H9 (cell line): ENCODE results near the gene CHMP6. TPM values are rescaled to one million over a fixed set of nuclear protein-coding genes. Genes with fewer than 3 reads are reported as not detected.

Experiments used
- DNase-seq: peaks from one replicate; pipeline ENCODE4 v3.0.0-alpha.2; 2017
- H2AFZ ChIP-seq: one replicate; pipeline ENCODE4 v1.6.1; 2013; ENCODE audit warnings: mild to moderate bottlenecking, low read length, control low read depth, moderate library complexity
- H2AK5ac ChIP-seq: 2 replicates; pipeline ENCODE4 v1.6.1; 2013; ENCODE audit warnings: low read length, control low read depth, mixed read lengths; ENCODE audit not compliant: insufficient read length
- H2BK120ac ChIP-seq: one replicate; pipeline ENCODE4 v1.6.1; 2013; ENCODE audit warnings: low read depth, mild to moderate bottlenecking, low read length, control low read depth, inconsistent platforms; ENCODE audit not compliant: poor library complexity, severe bottlenecking
- H2BK12ac ChIP-seq: 2 replicates; pipeline ENCODE4 v1.6.1; 2013; ENCODE audit warnings: low read length, control low read depth, mixed read lengths, low read depth; ENCODE audit not compliant: insufficient read length
- H2BK15ac ChIP-seq: 2 replicates; pipeline ENCODE4 v1.6.1; 2013; ENCODE audit warnings: low read depth, low read length, control low read depth
- H2BK20ac ChIP-seq: one replicate; pipeline ENCODE4 v1.6.1; 2013; ENCODE audit warnings: low read depth, mild to moderate bottlenecking, low read length, control low read depth, inconsistent platforms; ENCODE audit not compliant: poor library complexity, severe bottlenecking
- H2BK5ac ChIP-seq: 2 replicates; pipeline ENCODE4 v1.6.1; 2013; ENCODE audit warnings: low read length, control low read depth, mixed read lengths; ENCODE audit not compliant: insufficient read length
- H3K14ac ChIP-seq: 2 replicates; pipeline ENCODE4 v1.6.1; 2013; ENCODE audit warnings: low read length, control low read depth; ENCODE audit not compliant: insufficient read depth
- H3K18ac ChIP-seq: 2 replicates; pipeline ENCODE4 v1.6.1; 2013; ENCODE audit warnings: low read depth, mild to moderate bottlenecking, mixed read lengths, low read length, control low read depth; ENCODE audit not compliant: insufficient read length
- H3K23ac ChIP-seq: 2 replicates; pipeline ENCODE4 v1.6.1; 2013; ENCODE audit warnings: low read length, control low read depth, mixed read lengths, low read depth; ENCODE audit not compliant: insufficient read length
- H3K23me2 ChIP-seq: 2 replicates; pipeline ENCODE4 v1.6.1; 2013; ENCODE audit warnings: low read depth, mild to moderate bottlenecking, mixed read lengths, low read length, control low read depth; ENCODE audit not compliant: insufficient read length, poor library complexity, severe bottlenecking
- H3K27ac ChIP-seq: 2 replicates; pipeline ENCODE4 v1.5.1; 2013; ENCODE audit warnings: low read length, control low read depth, mixed read lengths, low read depth; ENCODE audit not compliant: insufficient read length
- H3K27me3 ChIP-seq: 2 replicates; pipeline ENCODE4 v1.6.1; 2013; ENCODE audit warnings: low read length, control low read depth, inconsistent platforms; ENCODE audit not compliant: insufficient read depth
- H3K4ac ChIP-seq: 2 replicates; pipeline ENCODE4 v1.6.1; 2013; ENCODE audit warnings: low read depth, mild to moderate bottlenecking, control low read depth, inconsistent platforms, low read length, moderate library complexity
- H3K4me1 ChIP-seq: 2 replicates; pipeline ENCODE4 v1.6.1; 2013; ENCODE audit warnings: low read length, control low read depth, inconsistent platforms; ENCODE audit not compliant: insufficient read depth
- H3K4me2 ChIP-seq: 2 replicates; pipeline ENCODE4 v1.6.1; 2013; ENCODE audit warnings: low read length, control low read depth, mixed read lengths; ENCODE audit not compliant: insufficient read length, insufficient read depth
- H3K56ac ChIP-seq: 2 replicates; pipeline ENCODE4 v1.6.1; 2013; ENCODE audit warnings: low read depth, mild to moderate bottlenecking, mixed read lengths, low read length, control low read depth; ENCODE audit not compliant: insufficient read length
- H3K79me1 ChIP-seq: 2 replicates; pipeline ENCODE4 v1.6.1; 2013; ENCODE audit warnings: low read depth, mild to moderate bottlenecking, moderate library complexity, low read length, control low read depth, inconsistent platforms; ENCODE audit not compliant: insufficient read depth, poor library complexity, severe bottlenecking
- H3K79me2 ChIP-seq: 2 replicates; pipeline ENCODE4 v1.6.1; 2013; ENCODE audit warnings: low read length, control low read depth, inconsistent platforms; ENCODE audit not compliant: insufficient read depth
- H3K9ac ChIP-seq: 2 replicates; pipeline ENCODE4 v1.6.1; 2013; ENCODE audit warnings: low read length, control low read depth, mixed read lengths; ENCODE audit not compliant: insufficient read length; ENCODE audit errors: extremely low read depth
- H3K9me3 ChIP-seq: one replicate; pipeline ENCODE4 v1.6.1; 2013; ENCODE audit warnings: low read depth, low read length, inconsistent platforms; ENCODE audit not compliant: control insufficient read depth
- H3T11ph ChIP-seq: one replicate; pipeline ENCODE4 v1.6.1; 2013; ENCODE audit warnings: mild to moderate bottlenecking, low read length, control low read depth, inconsistent platforms
- H4K20me1 ChIP-seq: one replicate; pipeline ENCODE4 v1.6.1; 2013; ENCODE audit not compliant: control insufficient read depth, insufficient read length, insufficient read depth
- H4K5ac ChIP-seq: 2 replicates; pipeline ENCODE4 v1.6.1; 2013; ENCODE audit warnings: low read depth, mild to moderate bottlenecking, mixed read lengths, low read length, control low read depth; ENCODE audit not compliant: insufficient read length
- H4K8ac ChIP-seq: replicated peaks from 2 replicates; pipeline ENCODE4 v1.6.1; 2013; ENCODE audit warnings: low read length, control low read depth, mixed read lengths, low read depth; ENCODE audit not compliant: insufficient read length
- H4K91ac ChIP-seq: 2 replicates; pipeline ENCODE4 v1.6.1; 2013; ENCODE audit warnings: low read depth, mild to moderate bottlenecking, moderate library complexity, mixed read lengths, low read length, control low read depth; ENCODE audit not compliant: insufficient read length
- H3K27ac Mint-ChIP-seq, 3 experiments: 2 replicates in 2 of 3; 3 replicates in 1 of 3; pipeline ENCODE4 v1.8.0; 2020 to 2021; ENCODE audit warnings: mixed read lengths in 3 of 3, mild to moderate bottlenecking in 1 of 3, moderate library complexity in 1 of 3
- H3K27me3 Mint-ChIP-seq: 2 replicates; pipeline ENCODE4 v1.8.0; 2021; ENCODE audit warnings: low read depth, mild to moderate bottlenecking, moderate library complexity, mixed read lengths
- H3K36me3 Mint-ChIP-seq, 3 experiments: 2 replicates in 2 of 3; 3 replicates in 1 of 3; pipeline ENCODE4 v1.8.0; 2020 to 2021; ENCODE audit warnings: low read depth in 3 of 3, mixed read lengths in 3 of 3; ENCODE audit not compliant: insufficient read depth in 1 of 3
- H3K4me1 Mint-ChIP-seq, 2 experiments: 2 replicates each; pipeline ENCODE4 v1.8.0; 2020; ENCODE audit warnings: mixed read lengths in 2 of 2
- H3K4me3 Mint-ChIP-seq, 2 experiments: 2 replicates in 1 of 2; 3 replicates in 1 of 2; pipeline ENCODE4 v1.8.0; 2020 to 2021; ENCODE audit warnings: mild to moderate bottlenecking in 2 of 2, mixed read lengths in 2 of 2, moderate library complexity in 1 of 2
- H3K9me3 Mint-ChIP-seq, 2 experiments: 2 replicates in 1 of 2; 3 replicates in 1 of 2; pipeline ENCODE4 v1.8.0; 2020; ENCODE audit warnings: mild to moderate bottlenecking in 2 of 2, mixed read lengths in 2 of 2, moderate library complexity in 1 of 2
- CTCF ChIP-seq: fragments of 200-600 bp; sonication (generic); conservative IDR thresholded peaks from 3 replicates; pipeline ENCODE4 v1.8.0; 2021; ENCODE audit warnings: antibody characterized with exemption, mild to moderate bottlenecking
- WGBS: extraction: QIAGEN DNeasy Blood & Tissue Kit; methylation state at CpG from one replicate; pipeline ENCODE4 v1.1.7; 2013; ENCODE audit warnings: missing lambda C conversion rate, low lambda C conversion rate, mixed read lengths; ENCODE audit not compliant: insufficient read length; ENCODE audit errors: extremely low coverage; 5-methylcytosine and 5-hydroxymethylcytosine counted together
- total RNA-seq: library from RNA; stranded (reverse); gene quantifications from 2 replicates; pipeline ENCODE4 v1.2.1, GENCODE V29; 2021

The CHMP6 gene
- total RNA-seq, 1 experiment from 2014 or later = 23.4 TPM

- Histone ChIP-seq H3K4me1 (no peaks in the 10 kb centered on the region), H3K23me2 (no peaks in the 10 kb centered on the region), H2BK12ac (no peak overlapping the region), H3K56ac (no peak overlapping the region), H2BK5ac (no peak overlapping the region), H3K9me3 (no peaks in the 10 kb centered on the region), H2AFZ (no peak overlapping the region), H3T11ph (no peak overlapping the region), H3K14ac (no peak overlapping the region), H3K9ac (no peak overlapping the region), H4K91ac (no peak overlapping the region), H3K4ac (no peak overlapping the region), H2BK20ac (no peak overlapping the region), H3K27ac (no peak overlapping the region), H3K18ac (no peak overlapping the region), H3K23ac (no peak overlapping the region), H3K27me3 (no peaks in the 10 kb centered on the region), H2AK5ac (no peak overlapping the region), H2BK120ac (no peak overlapping the region), H3K79me2 (no peaks in the 10 kb centered on the region), H3K4me2 (no peak overlapping the region), H3K79me1 (no peaks in the 10 kb centered on the region), H4K5ac (no peak overlapping the region), H4K20me1 (peaks cover 4% of the 10 kb centered on the region), H4K8ac (no peak overlapping the region), H2BK15ac (no peak overlapping the region)
- no peak for TF ChIP-seq CTCF
- Mint-ChIP-seq H3K36me3 (peaks cover 14 to 19% (median 17%) of the 10 kb centered on the region in 3 experiments), H3K4me3 (no peak overlapping the region), H3K4me1 (no peaks in the 10 kb centered on the region), H3K27ac (no peak overlapping the region), H3K27me3 (no peaks in the 10 kb centered on the region), H3K9me3 (no peaks in the 10 kb centered on the region)
- no peak for DNase-seq
- no CpG with 5 or more reads among the region's 8 CpGs for WGBS
Measured at GRCh38 chr17:80946449-80946848, 45.2 kb upstream of the CHMP6 start.
